HG03095 (cell line): ENCODE results near the gene SKOR1.

Experiments
- ATAC-seq: cut with Tn5 transposase; IDR thresholded peaks from one replicate; pipeline ENCODE4 v1.9.1; 2021; ENCODE audit warnings: moderate library complexity; ENCODE audit not compliant: unreplicated experiment

The SKOR1 gene

GRCh38 chr15:67796196-67797127 is 28.8 kb upstream of the SKOR1 start:
- ATAC-seq = no peak

- ATAC-seq = no peak
Observed at GRCh38 chr15:67799801-67800205, 25.5 kb upstream of the SKOR1 start.

GRCh38 chr15:67801142-67801541 is 24.2 kb upstream of the SKOR1 start:
- ATAC-seq = no peak

- no peak for ATAC-seq
Observed at GRCh38 chr15:67801926-67802914, 23.1 kb upstream of the SKOR1 start.

GRCh38 chr15:67803299-67803698 is 22.0 kb upstream of the SKOR1 start:
- no peak for ATAC-seq

GRCh38 chr15:67803996-67804843 is 21.1 kb upstream of the SKOR1 start:
- ATAC-seq = no peak

GRCh38 chr15:67805008-67805665 is 20.2 kb upstream of the SKOR1 start:
- ATAC-seq = no peak

- ATAC-seq = no peak
Observed at GRCh38 chr15:67805666-67806516, 19.4 kb upstream of the SKOR1 start.

- no peak for ATAC-seq
Observed at GRCh38 chr15:67806536-67806935, 18.8 kb upstream of the SKOR1 start.

- ATAC-seq = no peak
Observed at GRCh38 chr15:67807141-67807540, 18.2 kb upstream of the SKOR1 start.

- ATAC-seq = no peak
Observed at GRCh38 chr15:67807836-67808235, 17.5 kb upstream of the SKOR1 start.

- no peak for ATAC-seq
Observed at GRCh38 chr15:67808821-67809220, 16.5 kb upstream of the SKOR1 start.

GRCh38 chr15:67809441-67809840 is 15.9 kb upstream of the SKOR1 start:
- no peak for ATAC-seq

- no peak for ATAC-seq
Observed at GRCh38 chr15:67809866-67810265, 15.4 kb upstream of the SKOR1 start.

GRCh38 chr15:67812241-67812644 is 13.1 kb upstream of the SKOR1 start:
- no peak for ATAC-seq

- ATAC-seq = no peak
Observed at GRCh38 chr15:67813104-67813634, 12.1 kb upstream of the SKOR1 start.

GRCh38 chr15:67815036-67815592 is 10.2 kb upstream of the SKOR1 start:
- no peak for ATAC-seq

GRCh38 chr15:67816668-67817067 is 8.6 kb upstream of the SKOR1 start:
- no peak for ATAC-seq

- ATAC-seq = no peak
Observed at GRCh38 chr15:67818464-67818863, 6.8 kb upstream of the SKOR1 start.
